ENCODE measurements around the gene F7.

F7 gene

DNA sequence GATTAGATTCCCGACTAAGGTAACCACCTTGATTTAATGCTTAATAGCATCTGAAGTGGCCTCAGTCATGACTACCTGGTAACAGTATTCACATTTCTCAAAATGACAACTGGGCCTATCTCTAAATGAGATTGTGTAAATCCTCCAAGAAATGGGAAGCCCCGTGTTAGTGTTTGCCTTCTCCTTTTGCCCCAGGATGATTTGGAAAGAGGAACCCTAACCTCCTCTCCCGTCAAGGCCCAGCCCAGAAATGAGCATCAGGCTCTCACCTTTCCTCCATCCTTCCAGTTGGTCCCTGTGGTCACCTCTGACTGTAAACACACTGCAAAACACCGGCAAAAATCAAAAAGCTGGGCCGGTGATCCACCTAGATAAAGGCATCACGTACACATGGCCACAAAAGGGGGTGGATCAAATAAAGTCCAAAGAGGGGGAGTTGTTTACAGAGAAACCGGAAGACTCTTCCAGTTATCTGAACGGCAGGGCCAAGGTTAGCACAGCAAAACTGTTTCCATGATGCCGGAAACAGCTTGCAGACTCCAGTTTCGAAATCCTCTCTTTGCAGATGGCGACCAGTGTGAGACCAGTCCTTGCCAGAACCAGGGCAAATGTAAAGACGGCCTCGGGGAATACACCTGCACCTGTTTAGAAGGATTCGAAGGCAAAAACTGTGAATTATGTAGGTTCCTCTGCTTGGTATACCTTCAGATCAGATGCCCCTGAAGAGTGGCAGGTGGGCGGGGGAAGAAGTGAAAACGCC, 33.4 kb downstream of the F7 start:
- no peak for DNase-seq (ENCODE audit: low read depth in 2 of 2)

DNA sequence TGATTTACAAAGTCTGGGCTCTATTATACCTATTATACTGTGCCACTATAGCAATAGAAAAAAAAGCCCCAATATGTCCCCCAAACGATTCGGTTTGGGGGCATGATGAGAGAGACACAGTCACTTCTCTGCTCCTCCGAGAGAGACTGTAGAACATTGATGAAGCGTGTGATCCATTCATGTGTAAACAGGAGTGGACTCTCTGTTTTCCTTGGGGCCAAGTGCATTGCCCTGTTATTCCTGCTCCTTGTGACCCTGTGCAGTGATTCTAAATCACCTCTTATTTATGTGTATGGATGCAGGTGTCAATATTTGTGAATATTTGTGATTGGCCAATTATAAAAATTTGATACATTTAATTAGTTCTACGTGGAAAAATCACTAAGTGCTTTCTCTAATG, 34.0 kb downstream of the F7 start:
- no peak for DNase-seq (ENCODE audit: low read depth in 2 of 2)

DNA sequence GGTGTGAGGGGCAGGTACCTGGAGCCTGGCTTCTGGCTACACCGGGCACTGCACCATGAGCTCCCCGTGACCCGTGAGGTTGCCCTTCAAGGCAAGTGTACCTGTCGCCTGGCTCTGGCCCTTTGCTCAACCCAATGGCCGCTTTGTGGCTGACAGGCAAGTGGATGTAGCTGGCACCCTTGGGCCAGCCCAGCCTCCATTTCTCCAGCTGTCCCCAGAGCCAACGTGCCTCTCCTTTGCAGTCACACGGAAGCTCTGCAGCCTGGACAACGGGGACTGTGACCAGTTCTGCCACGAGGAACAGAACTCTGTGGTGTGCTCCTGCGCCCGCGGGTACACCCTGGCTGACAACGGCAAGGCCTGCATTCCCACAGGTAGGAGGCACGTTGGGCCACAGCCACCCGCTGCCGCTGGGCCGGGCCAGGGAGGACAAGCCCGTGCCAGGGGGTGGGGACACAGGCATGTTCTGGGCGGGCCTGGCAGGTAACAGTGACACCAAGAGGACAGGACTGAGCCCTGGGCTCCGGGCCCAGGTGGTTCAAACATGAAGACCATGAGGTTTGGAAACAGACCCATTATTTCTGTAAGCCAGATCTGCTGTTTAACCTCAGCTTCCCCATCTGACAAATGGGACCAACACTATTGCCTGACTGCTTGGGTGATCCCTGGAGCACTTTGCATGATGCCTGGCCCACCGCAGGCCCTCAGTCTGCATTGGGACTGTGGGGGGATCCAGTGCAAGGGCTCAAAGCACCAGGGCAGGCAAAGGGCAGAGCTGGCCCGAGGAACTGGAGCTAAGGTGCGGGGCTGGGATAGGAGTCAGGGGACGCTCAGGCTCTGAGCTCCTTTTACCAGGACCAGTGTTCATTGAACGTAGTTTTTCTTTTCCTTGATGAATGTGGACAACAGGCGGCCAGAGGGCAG, 35.3 kb downstream of the F7 start:
- DNase-seq (ENCODE audit: low read depth in 2 of 2) = no peak

- no peak for DNase-seq (ENCODE audit: low read depth in 2 of 2)
Measured at GRCh38 chr13:113141601-113141970, 36.0 kb downstream of the F7 start.

GRCh38 chr13:113142876-113143275, 37.3 kb downstream of the F7 start:
- no peak for DNase-seq (ENCODE audit: low read depth in 2 of 2)

DNA sequence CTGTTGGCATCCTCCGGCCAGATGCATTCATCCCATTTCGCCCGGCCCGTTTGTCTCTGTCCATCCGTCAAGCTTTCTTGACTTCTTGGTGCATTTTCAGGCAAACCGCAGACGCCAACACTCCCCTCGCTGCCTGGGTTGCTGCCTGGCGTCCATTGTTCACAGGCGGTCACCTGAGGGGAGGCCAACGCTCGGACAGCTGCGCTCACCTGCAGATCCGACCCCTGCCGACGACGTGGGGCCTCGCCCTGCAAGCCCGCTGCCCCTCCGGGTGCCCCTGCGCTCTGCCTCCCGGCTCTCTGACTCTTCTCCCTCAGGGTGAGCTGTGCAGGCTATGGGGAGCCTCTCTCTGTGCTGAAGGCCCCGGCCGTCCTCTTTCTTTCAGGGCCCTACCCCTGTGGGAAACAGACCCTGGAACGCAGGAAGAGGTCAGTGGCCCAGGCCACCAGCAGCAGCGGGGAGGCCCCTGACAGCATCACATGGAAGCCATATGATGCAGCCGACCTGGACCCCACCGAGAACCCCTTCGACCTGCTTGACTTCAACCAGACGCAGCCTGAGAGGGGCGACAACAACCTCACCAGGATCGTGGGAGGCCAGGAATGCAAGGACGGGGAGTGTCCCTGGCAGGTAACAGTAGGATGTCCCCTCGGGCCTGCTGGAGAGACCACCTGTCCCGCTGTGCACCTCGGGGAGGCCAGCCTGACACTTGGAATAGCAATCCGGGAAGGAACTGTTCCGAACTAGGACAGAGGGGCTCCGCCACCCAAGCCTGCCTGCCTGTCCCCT, 38.1 kb downstream of the F7 start:
- no peak for DNase-seq (ENCODE audit: low read depth in 2 of 2)

DNA sequence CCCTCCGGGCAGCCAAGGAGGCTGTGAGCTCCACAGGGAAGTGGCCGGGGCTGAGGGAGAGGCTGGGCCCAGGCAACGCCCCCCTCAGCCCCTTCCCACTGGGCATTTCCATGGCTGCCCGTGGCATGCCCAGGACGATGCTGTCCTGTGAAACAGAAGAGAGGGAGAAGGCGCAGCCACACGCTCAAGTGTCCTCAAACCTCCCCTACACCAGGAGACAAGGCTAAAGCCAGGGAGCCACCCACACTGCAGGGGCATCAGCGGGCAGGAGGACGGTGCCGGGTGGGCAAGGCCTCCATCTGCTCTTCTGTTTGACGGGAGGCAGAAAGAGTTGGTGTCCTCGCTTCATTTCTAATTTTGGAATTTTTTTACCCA, 38.7 kb downstream of the F7 start:
- no peak for DNase-seq (ENCODE audit: low read depth in 2 of 2)

GRCh38 chr13:113145496-113145895, 39.9 kb downstream of the F7 start:
- DNase-seq (ENCODE audit: low read depth in 2 of 2) = no peak

DNA sequence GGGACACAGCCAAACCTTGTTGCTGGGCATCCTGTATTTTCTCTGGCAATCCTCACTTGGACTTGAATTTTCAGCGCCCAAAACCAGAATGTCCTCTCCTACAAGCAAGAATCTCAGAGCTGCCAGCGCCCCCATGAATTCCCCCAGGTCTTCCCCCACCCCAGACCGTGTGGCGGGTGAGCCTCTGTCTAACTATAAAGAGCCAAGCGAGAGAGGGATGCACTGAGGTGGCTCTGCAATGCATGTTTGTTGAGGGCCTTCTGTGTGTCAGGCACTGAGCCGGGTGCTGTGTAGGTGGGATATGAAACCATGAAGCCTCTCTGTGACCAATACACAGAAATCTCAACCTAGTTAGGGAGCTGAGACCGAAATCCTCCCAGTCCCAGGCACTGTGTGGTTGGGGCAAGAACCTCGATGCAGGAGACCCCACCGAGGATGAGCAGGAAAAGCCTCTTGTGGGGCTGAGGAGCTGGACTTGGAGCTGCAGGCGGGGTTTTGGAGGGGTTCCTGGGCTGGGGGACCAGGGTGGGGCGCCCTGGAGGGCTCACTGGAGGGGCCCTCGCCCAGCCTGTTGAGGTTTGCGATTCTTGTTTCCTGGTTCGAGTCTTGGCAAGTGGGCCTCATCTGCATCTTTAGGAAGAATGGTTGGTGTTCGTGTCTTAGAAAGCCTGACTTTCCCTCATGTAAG, 40.5 kb downstream of the F7 start:
- no peak for DNase-seq (ENCODE audit: low read depth in 2 of 2)

DNA sequence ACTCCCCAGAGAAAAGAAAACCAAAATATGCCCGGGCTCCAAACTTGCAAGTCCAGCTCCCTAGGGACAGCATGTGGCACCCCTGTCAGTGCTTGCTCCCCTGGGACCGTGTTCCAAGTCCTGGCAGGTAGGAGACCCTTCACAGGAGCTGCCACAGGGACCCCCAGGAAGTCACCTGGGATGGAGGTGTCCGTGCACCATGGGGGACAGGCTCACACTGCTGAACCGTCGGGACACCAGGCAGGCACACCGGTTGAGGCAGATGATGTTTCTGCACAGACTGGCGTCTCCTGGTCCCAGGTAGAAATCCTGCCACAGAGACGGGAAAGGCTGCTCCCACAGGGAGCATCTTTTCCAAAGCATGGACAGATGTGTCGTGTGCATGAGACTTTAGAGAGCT, 41.2 kb downstream of the F7 start:
- DNase-seq (ENCODE audit: low read depth in 2 of 2) = no peak

DNA sequence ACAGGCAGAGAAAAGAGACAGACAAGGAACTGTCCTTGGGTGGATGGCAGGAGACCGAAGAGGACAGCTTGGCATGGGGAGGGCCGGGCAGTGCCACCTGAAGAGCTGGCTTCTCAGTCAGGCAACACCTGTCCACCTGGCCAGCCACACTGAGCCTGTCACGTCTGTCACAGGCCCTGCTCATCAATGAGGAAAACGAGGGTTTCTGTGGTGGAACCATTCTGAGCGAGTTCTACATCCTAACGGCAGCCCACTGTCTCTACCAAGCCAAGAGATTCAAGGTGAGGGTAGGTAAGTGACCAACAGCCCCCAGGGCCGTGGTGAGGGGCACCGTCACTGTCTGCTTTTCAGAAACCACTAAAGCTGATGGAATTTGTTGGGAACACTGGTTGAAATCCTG, 41.6 kb downstream of the F7 start:
- no peak for DNase-seq (ENCODE audit: low read depth in 2 of 2)

DNA sequence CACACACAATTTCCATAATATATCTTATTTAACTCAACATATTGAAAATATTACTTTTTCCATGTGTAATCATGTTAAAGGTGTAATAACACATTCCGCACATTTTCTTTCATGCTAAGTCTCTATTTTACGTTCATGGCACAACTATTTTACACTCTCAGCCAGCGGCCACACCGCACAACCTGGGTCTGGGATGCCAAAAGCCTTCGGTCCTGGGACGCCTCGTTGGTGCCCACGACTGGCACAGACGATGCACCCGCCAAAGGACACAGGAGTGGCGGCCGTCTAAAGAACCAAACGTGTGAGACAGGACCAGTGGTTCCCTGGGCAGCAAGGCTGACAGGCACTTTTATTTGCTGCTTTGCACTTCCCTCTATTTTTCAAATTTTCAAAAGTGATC, 42.8 kb downstream of the F7 start:
- DNase-seq (ENCODE audit: low read depth in 2 of 2) = no peak

GRCh38 chr13:113148940-113149503, 43.4 kb downstream of the F7 start:
- DNase-seq (ENCODE audit: low read depth in 2 of 2) = no peak

DNA sequence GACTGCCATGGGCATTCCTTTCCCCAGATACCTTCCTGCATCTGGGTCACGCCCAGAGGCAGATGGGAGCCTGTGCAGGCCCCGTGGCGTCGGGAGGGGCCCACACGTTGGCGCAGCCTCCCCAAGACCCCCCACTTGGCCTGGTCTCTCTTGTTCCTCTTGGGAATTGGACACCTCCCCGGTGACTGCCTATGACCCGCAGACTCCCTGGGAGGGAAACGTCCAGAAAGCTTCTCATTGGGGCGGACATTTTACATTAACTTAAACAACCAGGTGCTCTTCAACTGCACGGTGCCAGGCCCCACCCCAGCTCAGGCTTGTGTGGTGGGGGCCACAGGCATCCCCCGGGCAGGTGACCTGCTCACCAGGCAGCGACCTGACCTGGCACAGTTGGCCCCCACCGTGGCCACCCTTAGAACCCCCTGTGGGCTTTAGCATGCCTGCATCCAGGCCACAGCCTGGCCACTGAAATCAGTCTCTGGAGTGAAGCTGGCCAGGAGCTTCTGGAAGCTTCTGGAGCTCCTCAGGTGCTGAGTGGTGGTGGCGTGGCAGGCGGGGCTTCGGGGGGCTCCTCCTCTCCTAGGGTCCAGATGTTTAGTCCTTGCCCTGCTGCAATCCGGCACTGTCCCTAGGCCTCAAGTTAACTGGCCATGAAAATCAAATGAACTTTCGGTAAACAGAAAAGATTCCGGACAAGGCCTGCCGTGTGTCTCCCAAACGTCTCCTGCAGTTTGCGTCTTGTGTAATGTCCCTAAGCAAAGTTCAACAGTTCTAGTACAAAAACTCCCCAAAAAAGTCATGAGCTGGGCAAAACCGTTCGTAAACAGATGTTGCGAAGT, 44.3 kb downstream of the F7 start:
- DNase-seq (ENCODE audit: low read depth in 2 of 2) = no peak

- DNase-seq (ENCODE audit: low read depth in 2 of 2) = no peak
Measured at GRCh38 chr13:113150550-113151365, 45.2 kb downstream of the F7 start.

DNA sequence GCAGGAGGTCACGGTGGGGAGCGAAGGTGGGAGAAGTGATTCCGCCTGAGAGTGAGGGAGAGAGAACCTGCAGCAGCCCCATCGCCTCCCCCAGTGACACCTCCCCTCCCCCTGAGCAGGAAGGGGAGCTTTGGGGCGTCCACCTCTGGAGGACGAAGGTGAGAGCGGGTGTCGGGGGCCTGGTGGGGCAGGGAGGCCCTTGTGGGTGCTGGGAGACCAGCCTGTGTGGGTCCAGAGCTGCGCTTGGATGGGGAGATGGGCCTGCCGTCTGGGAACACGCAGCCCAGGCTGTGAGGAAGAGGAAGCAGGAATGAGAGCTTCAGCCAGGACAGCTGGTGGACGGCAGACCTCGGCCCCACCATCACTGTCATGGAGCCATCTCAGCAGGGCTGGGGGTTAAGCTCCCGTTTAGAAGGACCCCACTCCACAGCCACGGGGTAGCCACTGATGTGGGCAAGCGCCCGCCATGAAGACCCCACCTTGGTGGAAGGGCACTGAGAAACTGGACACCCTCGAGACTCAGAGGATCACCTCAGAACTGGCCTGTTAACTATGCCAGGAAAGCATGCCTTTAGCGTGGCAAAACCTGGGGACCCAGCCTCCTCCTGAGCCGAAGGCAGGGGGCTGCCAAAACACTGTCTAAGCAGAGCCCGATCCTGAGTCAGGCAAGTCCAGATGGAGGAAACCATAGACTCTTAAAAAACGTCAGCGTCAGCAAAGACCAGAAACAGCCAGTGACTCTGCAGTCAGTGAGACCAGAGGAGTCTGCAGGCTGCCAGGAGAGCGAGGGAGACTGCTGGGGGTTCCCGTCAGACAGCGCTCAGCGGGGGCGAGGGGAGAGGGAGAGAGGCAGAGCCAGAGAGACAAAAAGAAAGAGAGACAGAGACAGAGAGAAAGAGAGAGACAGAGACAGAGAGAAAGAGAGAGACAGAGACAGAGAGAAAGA, 46.4 kb downstream of the F7 start:
- DNase-seq (ENCODE audit: low read depth in 2 of 2) = no peak

DNA sequence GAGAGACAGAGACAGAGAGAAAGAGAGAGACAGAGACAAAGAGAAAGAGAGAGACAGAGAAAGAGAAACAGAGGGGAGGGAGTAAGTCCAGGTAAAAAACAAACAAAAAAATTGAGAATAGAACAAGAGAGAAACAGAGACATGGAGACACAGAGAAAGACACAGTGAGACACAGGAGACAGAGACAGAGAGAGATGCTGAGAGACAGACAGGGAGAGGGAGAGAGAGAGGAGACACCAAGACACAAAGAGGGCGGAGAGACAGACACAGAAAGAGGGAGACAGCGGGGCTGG, 47.0 kb downstream of the F7 start:
- no peak for DNase-seq (ENCODE audit: low read depth in 2 of 2)

DNA sequence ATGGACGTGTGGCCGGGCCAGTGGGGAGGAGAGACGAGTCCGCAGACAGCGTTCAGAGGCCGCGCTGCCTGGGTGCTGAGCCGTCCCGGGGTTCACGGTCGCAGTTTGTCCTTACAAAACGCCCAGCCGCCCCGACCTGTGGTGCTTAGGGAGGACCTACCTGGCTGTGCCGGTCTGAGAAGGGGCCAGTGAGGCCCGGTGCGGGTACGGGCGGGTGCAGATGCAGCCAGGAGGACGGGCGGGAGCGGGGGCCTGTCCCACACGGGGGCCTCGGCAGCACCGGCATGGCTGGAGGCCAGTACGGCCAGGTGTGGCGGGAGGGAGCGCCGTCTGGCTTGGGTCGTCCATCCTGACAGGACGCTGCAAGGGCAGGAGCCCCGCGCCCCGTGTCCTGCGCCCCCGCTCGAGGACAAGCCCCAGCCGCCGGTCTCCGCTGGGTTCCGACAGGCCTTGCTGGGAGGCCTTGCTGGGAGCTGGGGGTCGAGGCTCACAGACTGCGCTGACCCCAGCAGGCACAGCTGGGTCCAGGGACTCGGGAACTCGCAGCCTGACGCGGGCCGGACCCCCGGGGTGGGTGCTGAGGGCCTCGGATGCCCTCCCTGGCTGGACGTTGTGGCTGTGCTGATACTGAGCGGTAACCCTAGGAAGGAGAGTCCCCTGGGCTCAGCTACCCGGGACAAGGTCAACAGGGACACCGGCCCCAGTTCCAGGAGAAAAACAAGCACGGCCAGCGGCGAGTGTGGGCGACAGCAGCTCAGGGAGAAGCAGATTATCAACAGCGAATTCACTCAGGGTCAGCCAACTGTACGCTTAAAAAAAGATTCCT, 47.6 kb downstream of the F7 start:
- DNase-seq (ENCODE audit: low read depth in 2 of 2) = no peak

All from stimulated activated CD4-positive, alpha-beta T cell treated with anti-CD3 and anti-CD28 coated beads, Interleukin-12 subunit alpha, Interleukin-12 subunit beta, amount 100 ng/mL, for 24 hours (primary cell).